ENCODE results near the gene GASK1B.

DNA sequence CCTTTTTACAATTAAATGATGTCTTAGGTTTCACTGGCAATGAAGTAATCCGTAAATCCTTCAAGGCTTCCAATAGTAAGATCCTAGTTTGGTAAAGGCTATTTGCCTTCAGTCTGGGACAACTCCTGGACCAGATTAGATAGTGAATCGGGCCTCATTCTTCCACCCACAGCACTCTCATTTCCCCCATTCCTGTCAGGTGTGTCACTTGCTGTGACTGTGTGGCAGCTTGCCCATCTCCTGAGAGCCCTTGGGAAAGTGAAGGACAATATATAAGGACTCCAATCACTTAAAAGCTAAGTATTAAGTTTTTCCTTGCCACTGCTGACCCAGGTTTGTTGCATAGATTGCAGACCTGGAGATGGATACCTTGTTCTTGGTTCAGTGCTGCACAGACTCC is 3.3 kb upstream of the GASK1B start:
- TF ChIP-seq, protein P1, sequence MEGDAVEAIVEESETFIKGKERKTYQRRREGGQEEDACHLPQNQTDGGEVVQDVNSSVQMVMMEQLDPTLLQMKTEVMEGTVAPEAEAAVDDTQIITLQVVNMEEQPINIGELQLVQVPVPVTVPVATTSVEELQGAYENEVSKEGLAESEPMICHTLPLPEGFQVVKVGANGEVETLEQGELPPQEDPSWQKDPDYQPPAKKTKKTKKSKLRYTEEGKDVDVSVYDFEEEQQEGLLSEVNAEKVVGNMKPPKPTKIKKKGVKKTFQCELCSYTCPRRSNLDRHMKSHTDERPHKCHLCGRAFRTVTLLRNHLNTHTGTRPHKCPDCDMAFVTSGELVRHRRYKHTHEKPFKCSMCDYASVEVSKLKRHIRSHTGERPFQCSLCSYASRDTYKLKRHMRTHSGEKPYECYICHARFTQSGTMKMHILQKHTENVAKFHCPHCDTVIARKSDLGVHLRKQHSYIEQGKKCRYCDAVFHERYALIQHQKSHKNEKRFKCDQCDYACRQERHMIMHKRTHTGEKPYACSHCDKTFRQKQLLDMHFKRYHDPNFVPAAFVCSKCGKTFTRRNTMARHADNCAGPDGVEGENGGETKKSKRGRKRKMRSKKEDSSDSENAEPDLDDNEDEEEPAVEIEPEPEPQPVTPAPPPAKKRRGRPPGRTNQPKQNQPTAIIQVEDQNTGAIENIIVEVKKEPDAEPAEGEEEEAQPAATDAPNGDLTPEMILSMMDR (IDR thresholded peaks at IDR 0.05), result no peak
- TF ChIP-seq EP300 (IDR thresholded peaks at IDR 0.05) (no peak), POLR2AphosphoS5 (IDR thresholded peaks at IDR 0.05) (no peak)
